Right lobe of liver (tissue), 4 donors: ENCODE results near the gene CDH13.

ENCODE experiments used
- CTCF ChIP-seq, 4 donors: fragments of 200-600 bp in 3 of 4; fragments of 450-650 bp in 1 of 4; IDR thresholded peaks; one replicate each; pipeline versions ENCODE4 v1.5.1 to v1.8.0; 2016 to 2022; ENCODE audit warnings: antibody characterized with exemption in 4 of 4, mild to moderate bottlenecking in 2 of 4
- POLR2A ChIP-seq: fragments of 450-650 bp; IDR thresholded peaks from one replicate; pipeline ENCODE4 v1.6.1; 2017; ENCODE audit warnings: antibody characterized with exemption, mild to moderate bottlenecking
- donor health status: DM: no; HTN: no; CAD: no.
- donor health status: DM: no; HTN: no; CAD: no.
- donor health status: DM: no; HTN: yes; CAD: no.

- TF ChIP-seq CTCF (IDR thresholded peaks at IDR 0.05) (no peak), POLR2A (no peak)
Measured at GRCh38 chr16:83054283-83054682, 427.5 kb downstream of the CDH13 start.
